Loucy (cell line): ENCODE data around the gene SLC8A2.

Experiments used
- CTCF ChIP-seq: fragments of 200-600 bp; sonication (generic); conservative IDR thresholded peaks from 2 replicates; pipeline ENCODE4 v1.5.1; 2014; ENCODE audit warnings: mild to moderate bottlenecking, antibody characterized with exemption, low read length
- EZH2phosphoT487 ChIP-seq: fragments of 200-600 bp; IDR thresholded peaks from 2 replicates; pipeline ENCODE4 v1.6.1; 2018; ENCODE audit warnings: antibody characterized with exemption, mild to moderate bottlenecking, moderate library complexity, borderline replicate concordance

GRCh38 chr19:47436712-47437401 lies 34.8 kb downstream of the SLC8A2 start:
- TF ChIP-seq CTCF (peak; percentile 84), EZH2phosphoT487 (no peak)
